ENCODE data around the gene MT1M.

GRCh38 chr16:56632156-56632847 lies at the start of gene MT1M:
- no peak for TF ChIP-seq EZH2 (IDR thresholded peaks at IDR 0.05; ENCODE audit: borderline replicate concordance, low read depth, low read length, poor library complexity, severe bottlenecking)
- no peak for TF ChIP-seq CTCF (conservative IDR thresholded peaks at IDR 0.05; ENCODE audit: low read depth, low read length)
